HCT116 (cell line): ENCODE measurements around the gene GALE. TPM values are rescaled to one million over a fixed set of nuclear protein-coding genes. Genes with fewer than 3 reads are reported as not detected.

Experiments
- ATAC-seq: fragments of 200-7000 bp; cut with Tn5 transposase; 2 replicates; pipeline ENCODE4 v1.9.1; 2020; ENCODE audit warnings: mild to moderate bottlenecking, moderate library complexity
- BruUV-seq: library from RNA; stranded (reverse); fragments of 400-500 nt; replicated peaks from 2 replicates; lab custom pipeline; 2021; lab: Mats Ljungman, UMichigan
- CTCF ChIA-PET: fragments of 300-600 bp; sonication (Branson Sonifier 250); formaldehyde crosslinking; loops from one replicate; lab custom pipeline; 2021; ENCODE audit warnings: antibody characterized with exemption; lab: Charles Lee
- POLR2A ChIA-PET: fragments of 300-600, 350-600 bp; sonication (Branson Sonifier 250); formaldehyde crosslinking; loops from one replicate; lab custom pipeline; 2021; ENCODE audit warnings: antibody characterized with exemption; lab: Charles Lee
- RAD21 ChIA-PET, 2 experiments: fragments of 300-600 bp; sonication (Branson Sonifier 250); formaldehyde crosslinking; loops; one replicate each; lab custom pipeline; 2023; ENCODE audit warnings: low total read pairs in 2 of 2; ENCODE audit not compliant: uncharacterized antibody in 2 of 2, unreplicated experiment in 2 of 2, low non-redundant PET in 1 of 2; lab: Charles Lee
- DNase-seq: peaks from one replicate; pipeline ENCODE4 v3.0.0-alpha.2; 2010; ENCODE audit warnings: low read depth, low spot score
- H2AFZ ChIP-seq: fragments of 200-600 bp; shearing (Covaris generic), sonication (generic); 2 replicates; pipeline ENCODE4 v1.6.1; 2017; ENCODE audit warnings: low read depth, mixed run types, mixed read lengths, antibody characterized with exemption, low read length; ENCODE audit not compliant: poor library complexity, severe bottlenecking
- H3K27ac ChIP-seq: 2 replicates; pipeline ENCODE4 v1.5.1; 2012; ENCODE audit warnings: low read depth, low read length
- H3K27me3 ChIP-seq: fragments of 200-600 bp; sonication (generic); 2 replicates; pipeline ENCODE4 v1.6.1; 2016; ENCODE audit warnings: mixed run types, low read length, mixed read lengths; ENCODE audit not compliant: insufficient read depth
- H3K36me3 ChIP-seq, 2 experiments: fragments of 200-500 bp in 1 of 2; fragments of 200-600 bp in 1 of 2; sonication (Bioruptor generic) in 1 of 2; sonication (generic) in 1 of 2; 2 replicates each; pipeline versions ENCODE4 v1.5.1 to v1.6.1; 2014 to 2016; ENCODE audit warnings: low read length in 2 of 2, inconsistent platforms in 1 of 2, mixed read lengths in 1 of 2, mixed run types in 1 of 2; ENCODE audit not compliant: insufficient read depth in 2 of 2, control insufficient read depth in 1 of 2
- H3K4me1 ChIP-seq, 2 experiments: fragments of 200-600 bp in 1 of 2; sonication (generic) in 1 of 2; 2 replicates each; pipeline versions ENCODE4 v1.5.1 to v1.6.1; 2012 to 2017; ENCODE audit warnings: low read length in 2 of 2, inconsistent platforms in 1 of 2, mild to moderate bottlenecking in 1 of 2, mixed read lengths in 1 of 2, mixed run types in 1 of 2, moderate library complexity in 1 of 2; ENCODE audit not compliant: insufficient read depth in 2 of 2, control insufficient read depth in 1 of 2
- H3K4me2 ChIP-seq: fragments of 200-600 bp; sonication (generic); 2 replicates; pipeline ENCODE4 v1.6.1; 2017; ENCODE audit warnings: mixed run types, low read length, mixed read lengths
- H3K4me3 ChIP-seq, 2 experiments: fragments of 200-600 bp in 1 of 2; sonication (generic) in 1 of 2; replicated peaks in 1 of 2; 2 replicates each; pipeline ENCODE4 v1.5.1; 2011 to 2016; ENCODE audit warnings: low read length in 2 of 2, control low read depth in 1 of 2, low read depth in 1 of 2, mild to moderate bottlenecking in 1 of 2, mixed read lengths in 1 of 2, mixed run types in 1 of 2
- H3K79me2 ChIP-seq: fragments of 200-600 bp; sonication (generic); 2 replicates; pipeline ENCODE4 v1.6.1; 2017; ENCODE audit warnings: mild to moderate bottlenecking, mixed run types, low read length, moderate library complexity, mixed read lengths; ENCODE audit not compliant: insufficient read depth
- H3K9ac ChIP-seq: fragments of 200-600 bp; sonication (generic); 2 replicates; pipeline ENCODE4 v1.6.1; 2016; ENCODE audit warnings: low read length, mixed read lengths
- H3K9me2 ChIP-seq: fragments of 200-600 bp; sonication (generic), shearing (Covaris generic); 2 replicates; pipeline ENCODE4 v1.6.1; 2017; ENCODE audit warnings: mixed run types, mild to moderate bottlenecking, moderate library complexity; ENCODE audit not compliant: insufficient read depth
- H3K9me3 ChIP-seq, 2 experiments: fragments of 200-500 bp in 1 of 2; fragments of 200-600 bp in 1 of 2; sonication (Bioruptor generic) in 1 of 2; sonication (generic) in 1 of 2; 2 replicates each; pipeline ENCODE4 v1.6.1; 2014 to 2017; ENCODE audit warnings: low read length in 2 of 2, mixed read lengths in 2 of 2, inconsistent platforms in 1 of 2, low read depth in 1 of 2, mild to moderate bottlenecking in 1 of 2, mixed run types in 1 of 2, moderate library complexity in 1 of 2; ENCODE audit not compliant: control insufficient read depth in 1 of 2, insufficient read depth in 1 of 2
- H4K20me1 ChIP-seq: fragments of 200-600 bp; sonication (generic), shearing (Covaris generic); 2 replicates; pipeline ENCODE4 v1.6.1; 2017; ENCODE audit warnings: mixed run types, mild to moderate bottlenecking, moderate library complexity; ENCODE audit not compliant: insufficient read depth
- CEBPB ChIP-seq: IDR thresholded peaks from 2 replicates; pipeline ENCODE4 v1.6.1; 2012; ENCODE audit warnings: low read depth
- CTCF ChIP-seq, 3 experiments: fragments of 200-600 bp in 1 of 3; sonication (generic) in 1 of 3; IDR thresholded peaks in 2 of 3; conservative IDR thresholded peaks in 1 of 3; 2 replicates each; pipeline ENCODE4 v1.5.1; 2012 to 2017; ENCODE audit warnings: low read depth in 2 of 3, low read length in 2 of 3, antibody characterized with exemption in 1 of 3, borderline replicate concordance in 1 of 3, control low read depth in 1 of 3, mild to moderate bottlenecking in 1 of 3, mixed read lengths in 1 of 3, mixed run types in 1 of 3, moderate library complexity in 1 of 3; ENCODE audit not compliant: insufficient read depth in 1 of 3
- EGR1 ChIP-seq: IDR thresholded peaks from 2 replicates; pipeline ENCODE4 v1.6.1; 2012; ENCODE audit warnings: low read depth
- MAX ChIP-seq: IDR thresholded peaks from 2 replicates; pipeline ENCODE4 v1.6.1; 2012
- POLR2AphosphoS5 ChIP-seq: IDR thresholded peaks from 2 replicates; pipeline ENCODE4 v1.6.1; 2011; ENCODE audit warnings: mild to moderate bottlenecking, low read depth, low read length, moderate library complexity
- REST ChIP-seq: IDR thresholded peaks from 2 replicates; pipeline ENCODE4 v1.6.1; 2012; ENCODE audit warnings: low read depth
- SP1 ChIP-seq: IDR thresholded peaks from 2 replicates; pipeline ENCODE4 v1.6.1; 2012; ENCODE audit warnings: low read depth
- ZNF274 ChIP-seq: fragments of 200-500 bp; sonication (Bioruptor generic); IDR thresholded peaks from 2 replicates; pipeline ENCODE4 v1.6.1; 2014; ENCODE audit warnings: mild to moderate bottlenecking, low read depth, low read length, inconsistent platforms
- intact Hi-C: fragments of 100-400 bp; cut with micrococcal nuclease; formaldehyde crosslinking; loops from 2 replicates; pipeline ENCODE4 v1.10.0; 2022
- total RNA-seq: library from RNA; stranded (reverse); gene quantifications from one replicate; pipeline ENCODE4 v1.2.1, GENCODE V29; 2021; ENCODE audit not compliant: unreplicated experiment

GALE gene
- total RNA-seq, 1 experiment from 2014 or later: 114 TPM

- H3K4me2 ChIP-seq: peak overlapping the region; percentile 79
- peak overlapping the region; percentile 96 for H2AFZ ChIP-seq
- peak; percentile 99 for ATAC-seq
- H3K27me3 ChIP-seq: peaks cover 5% of the 10 kb centered on the region; the same call in 1 of the 2 replicates
- no peak for TF ChIP-seq ZNF274
- peak; percentile 51; the same call in 1 of the 2 replicates for TF ChIP-seq MAX
- TF ChIP-seq CTCF (IDR thresholded peaks at IDR 0.05 in 2 of 3, conservative IDR thresholded peaks at IDR 0.05 in 1 of 3; ENCODE audit: borderline replicate concordance in 1 of 3, insufficient read depth in 1 of 3, low read depth in 2 of 3, low read length in 2 of 3): 0 out of 6 replicates have a peak, but pooled peaks of 1 of the 3 experiments have one; percentile 2
- peak; percentile 39 for TF ChIP-seq POLR2AphosphoS5
- TF ChIP-seq CEBPB: no peak
- peak; percentile 53 for TF ChIP-seq EGR1
- TF ChIP-seq SP1: peak; percentile 37; the same call in 1 of the 2 replicates
- TF ChIP-seq REST: no peak
- H3K9me3 ChIP-seq: no peaks in the 10 kb centered on the region
- POLR2A ChIA-PET: interaction anchor here (0.6 kb wide), 1 partner anchor 17 kb away, joined by 3 read pairs; no protein-coding TSS in a partner anchor
- no peaks in the 10 kb centered on the region for H3K79me2 ChIP-seq
- RAD21 ChIA-PET: interaction anchor here in 1 of 2 experiments (1.2 kb wide), 1 partner anchor 29 kb away, joined by 3 read pairs; no protein-coding TSS in a partner anchor
- intact Hi-C loops: no loop called here
- no peaks in the 10 kb centered on the region for H3K9me2 ChIP-seq
- H3K4me3 ChIP-seq: peak overlapping the region; percentile 19 to 48
- CTCF ChIA-PET: no interaction called here
- no peak overlapping the region for H3K27ac ChIP-seq
- H3K36me3 ChIP-seq: no peaks in the 10 kb centered on the region
- no TSS peak for BruUV-seq
- peak; percentile 8 for DNase-seq
- no peak overlapping the region for H3K9ac ChIP-seq
- H4K20me1 ChIP-seq: no peaks in the 10 kb centered on the region
- peaks cover 5 to 15% of the 10 kb centered on the region in 2 experiments; a peak in 3 of 4 replicates for H3K4me1 ChIP-seq
These were observed 37.9 kb upstream of the GALE start for GRCh38 chr1:23838401-23838866.
